ENCODE measurements around the gene IPCEF1.
"Not testable (repeated sequence)": the region's sequence is repeated elsewhere in the genome, so short reads cannot be mapped to it uniquely, and the experiment has no call there.

The IPCEF1 gene

DNA sequence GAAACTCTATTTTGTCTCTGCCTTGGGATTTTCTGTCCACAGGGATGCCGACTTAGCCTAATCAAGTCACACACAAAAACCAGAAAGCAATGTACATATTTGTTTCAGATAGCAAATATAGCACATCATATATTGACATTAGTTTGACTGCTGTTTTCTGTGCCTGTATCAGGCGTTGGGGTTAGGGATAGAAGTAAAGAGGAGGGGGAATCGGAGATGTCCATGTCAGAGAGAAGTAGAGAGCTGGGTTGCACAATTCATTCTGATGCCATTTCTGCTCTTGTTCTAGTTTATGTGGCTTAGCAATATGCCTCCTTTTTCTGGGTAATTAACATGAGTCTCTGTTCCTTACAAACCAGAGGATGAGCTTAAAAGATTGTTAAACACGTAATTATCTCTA is 14.7 kb upstream of the IPCEF1 start:
- DNase-seq (ENCODE audit: low read depth in 3 of 3): no peak

DNA sequence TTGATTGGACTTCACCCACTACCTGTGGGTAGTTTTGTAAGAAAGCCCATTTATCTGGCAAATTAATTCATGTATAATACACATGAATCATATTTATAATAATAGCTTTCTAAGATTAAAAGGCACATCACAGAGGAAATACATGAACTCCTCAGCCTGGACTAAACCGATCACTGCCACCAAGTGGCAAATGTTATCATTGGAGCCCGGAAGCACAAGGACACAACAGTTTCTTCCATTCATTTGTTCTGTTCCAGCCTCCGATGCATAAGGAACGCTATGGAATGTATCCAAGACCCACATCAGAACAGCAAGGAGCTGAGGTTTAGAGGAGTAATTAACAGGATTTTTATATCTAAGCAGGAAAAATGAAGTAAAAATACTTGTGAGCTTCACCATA is 13.9 kb upstream of the IPCEF1 start:
- DNase-seq (ENCODE audit: low read depth in 3 of 3): peak in 1 of 3 experiments; percentile 9

DNA sequence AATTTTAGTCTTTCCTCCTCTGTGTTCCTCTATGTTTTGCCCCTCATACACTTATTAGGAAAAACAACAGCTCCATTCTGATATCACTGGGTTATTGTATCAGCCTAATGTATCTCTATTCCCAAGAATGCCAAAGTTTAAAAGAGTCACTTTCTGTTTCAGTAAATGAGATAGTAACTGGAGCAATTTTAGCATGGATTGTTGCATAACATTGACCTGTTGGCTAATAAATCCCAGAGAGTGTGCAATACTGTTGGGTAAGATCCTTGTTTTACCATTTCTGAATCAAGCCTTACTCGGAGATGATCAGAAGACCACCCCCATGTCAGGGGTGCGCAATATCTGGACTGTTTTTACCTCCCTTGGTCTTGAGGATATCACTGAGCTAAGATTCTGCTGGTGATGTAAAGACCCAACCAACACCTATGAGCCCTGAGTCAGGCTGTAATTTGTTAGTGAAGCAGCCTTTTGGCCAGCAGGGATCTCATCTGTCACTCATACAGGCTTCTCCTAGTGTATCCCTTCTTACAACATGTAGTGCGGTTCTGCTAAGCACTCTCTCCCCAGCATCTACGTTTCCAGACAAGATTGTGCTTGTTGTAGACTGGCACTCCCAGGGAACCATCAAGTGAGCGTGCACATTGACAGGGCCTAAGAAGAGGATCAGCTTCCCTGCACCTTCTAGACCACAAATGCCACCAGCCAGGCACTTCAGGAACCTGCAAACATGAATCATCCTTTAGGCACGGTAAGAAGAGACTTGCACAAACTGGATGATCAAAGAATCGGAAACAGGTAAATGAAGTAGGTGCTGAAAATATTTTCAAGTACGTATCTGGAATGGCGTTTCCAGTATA is 11.5 kb upstream of the IPCEF1 start:
- DNase-seq (ENCODE audit: low read depth in 3 of 3): no peak

DNA sequence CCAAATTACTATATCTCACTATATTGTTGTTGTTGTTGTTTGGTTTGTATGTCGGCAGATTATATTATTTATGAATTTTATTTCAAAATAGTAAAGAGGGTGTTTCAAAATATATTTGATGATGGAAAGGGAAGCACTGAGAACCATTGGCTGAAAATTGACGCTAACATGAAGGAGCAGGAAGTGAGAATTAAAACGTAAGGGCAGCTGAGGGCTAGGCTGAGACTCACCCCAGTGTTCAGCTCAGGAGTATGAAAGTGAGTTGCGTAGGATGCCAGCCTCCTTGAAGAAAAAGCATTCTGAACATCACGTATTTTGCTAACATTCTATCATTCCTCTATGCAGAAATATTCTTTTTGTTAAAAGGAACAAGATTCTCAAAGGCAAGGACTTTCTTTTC is 10.7 kb upstream of the IPCEF1 start:
- no peak for DNase-seq (ENCODE audit: low read depth in 3 of 3)

DNA sequence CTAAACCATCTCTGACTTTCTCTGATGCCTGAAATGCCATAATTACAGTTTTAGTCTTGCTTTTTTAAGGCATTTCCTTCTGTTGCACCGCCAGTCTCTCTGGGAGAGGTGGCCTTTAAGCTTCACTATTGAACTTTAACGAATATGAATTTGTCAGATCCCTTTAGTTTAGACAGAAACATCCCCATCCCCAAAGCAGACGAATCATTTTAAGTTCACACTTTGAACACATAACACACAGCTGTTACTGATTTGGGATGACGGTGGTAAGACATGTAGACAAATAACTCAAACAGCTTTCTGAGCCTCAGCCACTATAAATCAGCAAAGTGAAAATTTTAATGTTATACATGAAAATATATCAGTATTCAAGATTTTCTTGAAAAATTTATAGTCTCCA is 7.2 kb upstream of the IPCEF1 start:
- DNase-seq (ENCODE audit: low read depth in 3 of 3): no peak

DNA sequence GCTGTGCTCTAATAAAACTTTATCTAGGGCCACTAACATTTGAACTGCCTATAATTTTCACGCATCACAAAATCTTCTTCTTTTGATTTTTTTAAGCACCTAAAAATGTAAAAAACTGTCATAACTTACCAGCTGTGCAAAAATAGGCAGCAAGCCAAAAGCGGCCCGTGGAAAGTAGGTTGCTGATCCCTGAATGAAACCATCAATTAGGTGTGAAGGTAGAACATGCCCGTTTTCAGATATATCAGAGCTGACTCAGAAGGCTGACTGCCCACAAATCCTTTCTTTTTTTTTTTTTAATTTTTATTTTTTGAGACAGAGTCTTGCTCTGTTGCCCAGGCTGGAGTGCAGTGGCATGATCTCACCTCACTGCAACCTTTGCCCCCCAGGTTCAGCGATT is 4.9 kb upstream of the IPCEF1 start:
- no peak for DNase-seq (ENCODE audit: low read depth in 3 of 3)

DNA sequence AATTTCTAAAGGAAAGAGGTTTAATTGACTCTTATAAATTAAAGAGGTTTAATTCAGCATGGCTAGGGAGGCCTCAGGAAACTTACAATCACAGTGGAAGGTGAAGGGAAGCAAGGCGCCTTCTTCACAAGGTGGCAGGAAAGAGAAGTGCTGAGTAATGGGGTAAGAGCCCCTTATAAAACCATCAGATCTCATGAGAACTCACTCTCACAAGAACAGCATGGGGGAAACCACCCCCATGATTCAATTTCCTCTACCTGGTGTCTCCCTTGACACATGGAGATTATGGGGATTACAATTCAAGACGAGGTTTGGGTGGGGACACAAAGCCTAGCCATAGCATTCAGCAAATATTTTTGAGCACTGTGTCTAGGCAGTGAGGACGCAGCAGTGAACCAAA is 3.9 kb upstream of the IPCEF1 start:
- DNase-seq (ENCODE audit: low read depth in 3 of 3): no peak

DNA sequence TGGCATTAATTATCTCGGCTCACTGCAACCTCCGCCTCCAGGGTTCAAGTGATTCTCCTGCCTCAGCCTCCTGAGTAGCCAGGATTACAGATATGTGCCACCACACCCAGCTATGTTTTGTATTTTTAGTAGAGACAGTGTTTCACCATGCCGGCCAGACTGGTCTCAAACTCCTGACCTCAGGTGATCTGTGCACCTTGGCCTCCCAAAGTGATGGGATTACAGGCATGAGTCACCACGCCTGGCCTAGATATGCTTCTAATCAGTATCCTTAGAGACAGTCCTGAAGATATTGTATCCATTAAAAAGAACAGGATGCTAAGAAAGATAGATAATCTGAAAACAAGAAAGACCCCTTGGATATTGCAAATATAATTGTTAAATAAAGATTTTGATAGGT is 3.1 kb upstream of the IPCEF1 start:
- DNase-seq (ENCODE audit: low read depth in 3 of 3): no peak

DNA sequence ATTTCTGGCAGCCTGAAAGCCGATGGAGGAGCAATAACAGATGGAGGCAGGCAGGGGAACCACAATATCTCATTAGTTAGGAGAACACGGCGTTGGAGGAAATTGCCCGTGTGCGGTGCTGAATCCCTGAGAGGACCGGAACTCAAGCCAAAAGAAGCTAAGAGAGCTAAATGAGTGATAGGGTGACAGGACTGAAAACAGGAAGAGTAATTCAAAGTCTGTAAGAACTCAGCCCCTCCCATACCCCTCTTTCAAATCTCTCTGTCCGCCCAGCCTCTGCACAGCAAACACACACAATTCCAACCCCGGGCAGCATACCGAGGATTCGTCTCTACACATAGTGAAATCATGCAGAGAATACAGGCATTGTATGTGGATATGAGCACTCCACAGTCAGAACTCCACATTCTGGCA is 2.6 kb upstream of the IPCEF1 start:
- no peak for DNase-seq (ENCODE audit: low read depth in 3 of 3)

DNA sequence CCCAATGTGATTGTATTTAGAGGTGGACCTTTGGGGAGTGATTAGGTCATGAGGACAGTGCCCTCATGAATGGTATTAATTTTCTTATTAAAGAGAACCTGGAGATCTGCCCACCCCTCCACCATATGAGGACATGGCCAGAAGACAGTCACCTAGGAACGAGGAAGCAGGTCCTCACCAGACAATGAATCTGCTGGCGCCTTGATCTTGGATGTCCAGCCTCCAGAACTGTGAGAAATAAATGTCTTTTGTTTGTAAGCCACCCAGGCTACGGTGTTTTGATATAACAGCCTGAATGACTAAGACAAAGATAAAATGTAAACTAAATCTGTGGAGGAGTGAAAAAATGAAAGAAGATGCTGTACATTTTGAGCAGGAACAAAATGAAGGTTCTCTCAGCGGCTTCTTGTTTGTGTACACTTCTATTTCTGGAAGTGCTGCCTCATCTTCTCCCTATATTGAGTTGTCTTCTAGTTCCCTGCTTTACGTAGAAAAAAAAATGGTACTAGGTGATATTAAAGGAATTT is 1.5 kb upstream of the IPCEF1 start:
- DNase-seq (ENCODE audit: low read depth in 3 of 3): no peak

DNA sequence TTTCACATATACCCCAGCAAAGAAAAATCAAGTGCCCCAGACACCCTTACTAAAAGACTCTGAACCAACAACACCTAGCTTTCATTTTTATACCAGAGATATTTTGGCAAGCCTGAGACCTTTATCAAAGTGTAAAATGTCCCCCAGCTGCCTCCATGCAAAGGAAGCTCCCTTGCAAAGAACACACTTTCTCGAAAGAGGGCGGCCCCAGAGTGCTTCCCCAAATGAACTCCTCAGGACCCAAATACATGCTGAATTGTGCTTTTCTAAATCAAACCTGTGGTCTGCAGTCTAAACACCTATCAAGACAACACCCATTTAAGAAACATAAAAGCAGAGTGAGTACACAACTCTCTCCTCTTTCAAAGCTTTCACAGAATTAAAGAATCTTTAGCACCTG is 490 bp downstream of the IPCEF1 start:
- DNase-seq (ENCODE audit: low read depth in 3 of 3): no peak

DNA sequence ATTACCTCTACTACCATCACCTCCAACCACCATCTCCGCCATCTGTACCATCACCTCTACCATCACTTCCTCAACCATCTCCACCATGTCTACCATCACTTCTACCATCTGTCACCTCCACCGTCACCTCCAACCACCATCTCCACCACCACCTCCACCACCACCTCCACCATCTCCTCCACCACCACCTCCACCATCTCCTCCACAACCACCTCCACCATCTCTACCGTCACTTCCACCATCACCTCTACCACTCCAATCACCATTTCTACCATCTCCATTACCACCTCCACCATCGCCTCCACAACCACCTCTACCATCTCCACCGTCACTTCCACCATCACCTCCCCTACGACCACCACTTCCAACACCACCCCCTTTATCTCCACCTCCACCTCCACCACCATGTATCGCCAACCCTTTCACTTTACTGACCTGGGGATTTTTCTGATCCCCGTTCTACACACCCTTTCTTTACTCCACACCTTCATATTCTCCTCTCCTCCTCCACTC is 2.3 kb downstream of the IPCEF1 start:
- no peak for DNase-seq (ENCODE audit: low read depth in 3 of 3)

DNA sequence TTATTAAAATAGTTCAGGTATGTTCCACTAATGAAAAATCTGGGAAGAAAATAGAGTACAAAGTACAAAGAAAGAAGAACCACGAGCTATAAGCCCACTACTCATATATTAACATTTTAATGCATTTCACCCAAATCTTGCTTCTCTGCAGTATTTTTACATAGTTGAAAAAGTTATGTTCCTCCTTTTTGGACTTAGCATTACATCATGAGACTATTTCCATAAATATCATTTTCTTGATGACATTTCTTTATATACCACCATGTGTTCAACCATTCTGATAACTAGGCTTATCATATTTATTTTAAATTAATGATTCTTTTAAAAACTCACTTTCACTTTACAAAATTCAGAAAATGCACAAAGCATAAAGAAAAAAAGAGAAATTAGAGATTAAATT is 3.0 kb downstream of the IPCEF1 start:
- no peak for DNase-seq (ENCODE audit: low read depth in 3 of 3)

DNA sequence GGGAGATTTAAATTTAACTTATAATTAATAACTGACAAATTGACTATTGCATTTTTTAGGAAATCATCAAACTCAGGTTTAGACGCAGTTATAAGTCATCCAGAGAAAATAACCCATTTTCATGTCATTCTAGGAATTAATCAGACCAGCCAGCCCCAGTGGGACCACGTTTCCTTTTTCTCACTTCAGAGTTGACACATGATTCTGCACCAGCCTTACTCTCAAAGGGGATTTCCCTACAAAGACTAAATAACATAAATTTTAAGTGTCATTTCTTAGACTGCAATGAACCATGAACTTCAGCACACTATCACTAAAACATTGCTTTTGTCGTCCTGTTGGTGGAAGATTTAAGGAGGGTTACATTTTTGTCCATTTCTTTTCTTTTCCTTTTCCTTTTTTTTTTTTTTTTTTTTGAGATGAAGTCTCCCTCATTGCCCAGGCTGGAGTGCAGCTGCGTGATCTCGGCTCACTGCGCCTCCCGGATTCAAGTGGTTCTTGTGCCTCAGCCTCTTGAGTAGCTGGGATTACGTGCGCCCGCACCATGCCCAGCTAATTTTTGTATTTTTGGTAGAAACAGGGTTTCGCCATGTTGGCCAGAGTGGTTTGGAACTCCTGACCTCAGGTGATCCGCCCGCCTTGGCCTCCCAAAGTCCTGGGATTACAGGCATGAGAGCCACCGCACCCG is 3.6 kb downstream of the IPCEF1 start:
- DNase-seq (ENCODE audit: low read depth in 3 of 3): peak in 2 of 3 experiments; percentile 31 to 52

DNA sequence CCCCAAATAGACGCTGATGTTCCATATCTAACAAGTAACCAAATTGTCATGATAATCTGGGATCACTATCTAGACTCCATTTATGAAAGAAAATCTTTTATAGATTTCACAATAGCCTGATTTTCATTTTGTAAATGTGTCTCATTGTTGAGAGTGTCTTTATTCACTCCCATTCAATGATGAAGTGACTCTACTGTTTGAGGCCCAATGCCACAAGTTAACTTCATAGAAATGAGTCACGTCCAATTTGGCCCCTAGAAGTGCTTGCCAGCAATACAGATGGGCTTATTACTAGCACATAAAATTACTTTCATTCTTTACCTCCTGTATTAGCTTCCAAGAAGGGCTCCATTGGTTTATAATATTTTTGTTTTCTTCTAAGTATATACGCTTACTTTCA is 6.3 kb downstream of the IPCEF1 start:
- DNase-seq (ENCODE audit: low read depth in 3 of 3): no peak

DNA sequence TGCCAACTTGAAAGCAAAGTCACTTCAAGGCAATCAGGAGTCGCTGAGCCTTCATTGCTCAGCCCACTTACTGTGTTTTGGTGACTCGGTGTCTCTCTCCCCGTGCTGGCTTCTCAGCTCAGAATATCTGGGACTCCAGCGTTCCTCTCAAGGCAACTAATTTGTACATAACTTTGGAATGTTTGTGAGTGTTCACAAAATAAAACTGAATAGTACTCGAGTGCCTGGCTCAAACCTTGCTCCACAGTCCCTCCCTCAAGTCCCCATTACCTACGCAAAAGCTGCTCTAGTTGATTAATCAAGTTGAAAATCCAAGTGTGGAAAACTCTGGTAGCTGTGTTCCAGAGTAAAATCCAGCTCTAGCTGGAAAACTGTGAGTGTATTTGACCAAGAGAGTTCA is 8.6 kb downstream of the IPCEF1 start:
- no peak for DNase-seq (ENCODE audit: low read depth in 3 of 3)

DNA sequence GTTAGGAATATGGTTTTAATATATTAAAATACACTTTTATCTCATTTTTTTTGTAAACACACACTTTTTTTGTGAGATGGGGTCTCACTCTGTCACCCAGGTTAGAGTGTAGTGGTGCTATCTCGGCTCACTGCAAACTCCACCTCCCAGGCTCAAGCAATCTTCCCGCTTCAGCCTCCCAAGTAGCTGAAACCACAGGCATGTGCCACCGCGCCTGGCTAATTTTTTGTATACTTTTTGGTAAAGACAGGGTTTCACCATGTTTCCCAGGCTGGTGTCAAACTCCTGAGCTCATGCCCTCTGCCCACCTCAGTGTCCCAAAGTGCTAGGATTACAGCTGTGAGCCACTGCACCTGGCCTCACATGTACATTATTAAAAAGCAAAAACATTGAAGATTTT is 10.8 kb downstream of the IPCEF1 start:
- no peak for DNase-seq (ENCODE audit: low read depth in 3 of 3)

DNA sequence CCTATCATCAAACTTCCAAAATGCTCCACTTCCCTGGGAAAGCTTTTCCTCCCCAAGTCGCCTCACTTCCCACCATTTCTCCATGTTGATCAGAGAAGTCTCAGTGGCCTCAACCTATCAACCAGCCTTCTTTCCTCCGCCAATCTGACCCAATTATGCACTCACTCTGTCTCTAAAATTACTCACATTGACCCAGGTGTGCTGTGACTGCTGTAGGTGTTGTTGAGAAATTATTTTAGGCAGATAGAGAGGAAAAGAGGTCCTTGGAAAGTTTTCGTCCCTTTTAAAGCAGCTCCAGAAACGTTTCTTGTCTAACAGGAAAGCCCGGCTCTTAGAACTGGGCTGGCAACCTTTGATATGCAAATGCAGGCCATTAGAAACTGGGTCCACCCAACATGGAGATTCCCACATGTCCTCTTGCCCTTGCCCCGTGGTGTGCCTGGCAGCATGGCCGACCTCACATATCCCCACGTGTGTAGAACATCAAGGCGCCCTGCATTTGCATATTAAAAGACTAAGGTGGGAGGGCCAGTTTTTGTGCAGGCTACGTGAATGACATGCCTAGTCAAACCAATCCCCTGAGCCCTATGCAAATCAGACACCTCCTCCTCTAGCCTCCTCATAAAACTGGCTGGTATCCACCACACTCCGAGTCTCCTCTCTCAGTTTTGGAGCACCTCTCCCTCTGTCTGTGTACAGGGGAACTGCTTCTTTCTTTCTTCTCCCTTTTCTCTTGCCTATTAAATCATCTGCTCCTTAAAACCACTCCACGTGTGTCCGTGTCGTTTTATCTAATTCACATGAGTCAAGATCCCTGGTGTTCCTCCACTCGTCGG is 12.9 kb downstream of the IPCEF1 start:
- no peak for DNase-seq (ENCODE audit: low read depth in 3 of 3)

DNA sequence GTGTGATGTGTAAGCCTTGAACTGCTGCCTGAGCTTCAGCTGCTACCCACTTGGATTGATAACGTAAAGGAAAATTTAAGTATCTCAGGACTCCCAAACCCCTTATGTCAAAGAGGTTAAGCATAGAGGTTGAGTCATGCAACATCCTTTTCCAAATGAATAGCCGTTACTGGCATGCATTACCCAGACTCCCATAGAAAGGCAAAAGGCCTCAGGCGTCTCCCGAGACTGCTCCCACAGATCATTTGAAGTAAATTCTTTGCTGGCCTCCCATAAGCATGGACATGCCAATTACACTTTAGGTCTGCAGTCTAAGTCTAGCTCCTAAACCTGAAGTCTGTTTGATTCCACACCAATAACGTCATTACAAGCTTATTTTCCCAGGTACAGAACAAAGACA is 14.7 kb downstream of the IPCEF1 start:
- no peak for DNase-seq (ENCODE audit: low read depth in 3 of 3)

DNA sequence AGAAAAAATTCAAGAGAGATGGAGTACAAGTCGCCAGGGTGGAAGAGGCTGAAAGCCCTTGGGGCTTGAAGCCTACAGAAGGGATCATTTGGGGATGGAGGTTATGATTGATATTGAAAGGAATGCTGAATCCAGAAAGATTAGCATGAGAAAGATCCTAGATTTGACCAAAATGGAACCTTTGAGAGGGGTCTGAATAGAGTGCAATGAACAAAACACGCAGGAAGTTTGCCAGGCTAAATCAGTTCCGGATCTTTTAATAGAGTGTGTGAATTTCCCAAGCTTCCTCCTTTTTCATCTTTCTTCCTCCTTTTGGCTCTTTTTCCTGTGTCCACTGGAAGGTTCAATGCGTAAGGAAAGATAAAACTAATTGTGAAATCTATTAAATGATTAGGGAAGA is 15.3 kb downstream of the IPCEF1 start:
- no peak for DNase-seq (ENCODE audit: low read depth in 3 of 3)

DNA sequence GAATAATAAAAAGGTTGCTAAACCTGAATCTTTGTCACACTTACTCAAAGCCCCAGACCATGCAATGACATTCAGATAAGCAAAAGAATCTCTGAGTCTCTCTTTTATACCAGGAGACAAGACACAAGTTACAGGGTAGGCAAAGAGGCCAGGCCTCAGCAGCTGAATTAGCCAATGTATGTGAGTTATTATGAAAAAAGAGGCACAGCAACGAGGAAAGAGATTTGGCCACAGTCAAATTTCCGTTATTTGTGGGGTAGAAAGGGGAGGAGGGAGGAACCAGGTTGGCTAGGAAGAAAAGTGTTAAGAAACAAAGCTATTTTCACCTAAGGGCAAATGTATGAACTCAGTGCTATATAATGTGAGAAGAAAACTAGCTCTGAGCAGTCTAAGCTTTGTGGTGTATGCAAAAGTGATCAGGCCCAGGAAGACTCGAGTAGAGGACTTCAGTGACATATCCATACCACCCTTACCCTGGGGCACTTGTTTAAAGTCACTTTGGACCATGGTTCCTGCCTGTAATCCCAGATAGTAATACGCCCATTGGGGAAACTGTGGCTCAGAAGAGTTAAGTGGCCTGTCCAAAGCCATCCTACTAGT is 19.1 kb downstream of the IPCEF1 start:
- DNase-seq (ENCODE audit: low read depth in 3 of 3): no peak

DNA sequence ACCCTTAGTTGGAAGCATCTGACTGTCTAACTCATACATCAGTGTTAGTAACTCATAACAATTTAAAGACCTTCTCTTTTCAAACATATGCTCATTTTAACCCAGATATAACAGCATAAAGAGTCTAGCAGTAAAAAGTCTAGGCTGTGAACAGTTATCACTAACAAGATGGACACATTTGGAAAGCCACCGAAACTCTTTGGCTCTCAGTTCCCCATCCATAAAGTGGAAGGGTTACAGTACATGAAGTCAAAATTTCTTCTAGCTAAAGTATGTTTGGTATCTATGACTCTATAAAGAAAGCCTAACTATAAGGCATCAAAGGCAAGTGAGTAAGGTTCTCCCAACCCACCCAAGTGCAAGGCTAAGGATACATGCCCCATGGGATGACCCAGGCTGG is 22.5 kb downstream of the IPCEF1 start:
- not testable (repeated sequence) for DNase-seq (ENCODE audit: low read depth in 3 of 3)

Measured in stimulated activated CD4-positive, alpha-beta T cell treated with anti-CD3 and anti-CD28 coated beads, TNF-alpha, amount 100 ng/mL, for 24 hours (primary cell).